Fibroblast of pulmonary artery (primary cell): ENCODE measurements around the gene BRME1.
A peak's percentile ranks its signal among the peaks of the same experiment; 100 is the strongest.
"Not testable (repeated sequence)": the region's sequence is repeated elsewhere in the genome, so short reads cannot be mapped to it uniquely, and the experiment has no call there.

Source experiments
- DNase-seq: peaks from one replicate; pipeline ENCODE4 v3.0.0-alpha.2; 2010; ENCODE audit warnings: low read depth
- H3K4me3 ChIP-seq: replicated peaks from 2 replicates; pipeline ENCODE4 v1.5.1; 2011; ENCODE audit warnings: low read depth, mild to moderate bottlenecking, control low read depth, low read length, moderate library complexity
- TF ChIP-seq, protein P1 (sequence below): IDR thresholded peaks from 2 replicates; pipeline ENCODE4 v1.5.1; 2011; ENCODE audit warnings: mild to moderate bottlenecking, control low read depth, low read length, inconsistent platforms; ENCODE audit errors: missing control alignments

The BRME1 gene

DNA sequence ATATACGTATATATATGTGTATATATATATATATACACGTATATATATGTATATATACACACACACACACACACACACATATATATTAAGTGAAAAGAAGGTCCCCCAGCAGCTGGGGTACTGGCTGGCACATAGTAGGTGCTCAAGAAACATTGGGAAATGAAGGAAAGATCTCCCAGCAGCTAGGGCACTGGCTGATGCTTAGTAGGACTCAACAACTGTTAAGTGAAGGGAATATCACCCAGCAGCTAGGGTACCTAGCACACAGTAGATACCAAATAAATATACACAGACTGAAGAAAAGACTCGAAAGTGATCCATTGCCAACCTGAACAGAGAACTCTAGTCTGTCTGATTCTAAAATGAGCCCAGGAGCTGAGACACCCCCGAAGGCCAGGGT is 20.1 kb upstream of the BRME1 start:
- TF ChIP-seq, protein P1, sequence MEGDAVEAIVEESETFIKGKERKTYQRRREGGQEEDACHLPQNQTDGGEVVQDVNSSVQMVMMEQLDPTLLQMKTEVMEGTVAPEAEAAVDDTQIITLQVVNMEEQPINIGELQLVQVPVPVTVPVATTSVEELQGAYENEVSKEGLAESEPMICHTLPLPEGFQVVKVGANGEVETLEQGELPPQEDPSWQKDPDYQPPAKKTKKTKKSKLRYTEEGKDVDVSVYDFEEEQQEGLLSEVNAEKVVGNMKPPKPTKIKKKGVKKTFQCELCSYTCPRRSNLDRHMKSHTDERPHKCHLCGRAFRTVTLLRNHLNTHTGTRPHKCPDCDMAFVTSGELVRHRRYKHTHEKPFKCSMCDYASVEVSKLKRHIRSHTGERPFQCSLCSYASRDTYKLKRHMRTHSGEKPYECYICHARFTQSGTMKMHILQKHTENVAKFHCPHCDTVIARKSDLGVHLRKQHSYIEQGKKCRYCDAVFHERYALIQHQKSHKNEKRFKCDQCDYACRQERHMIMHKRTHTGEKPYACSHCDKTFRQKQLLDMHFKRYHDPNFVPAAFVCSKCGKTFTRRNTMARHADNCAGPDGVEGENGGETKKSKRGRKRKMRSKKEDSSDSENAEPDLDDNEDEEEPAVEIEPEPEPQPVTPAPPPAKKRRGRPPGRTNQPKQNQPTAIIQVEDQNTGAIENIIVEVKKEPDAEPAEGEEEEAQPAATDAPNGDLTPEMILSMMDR, result no peak
- no peak overlapping the region for H3K4me3 ChIP-seq
- DNase-seq, result no peak

DNA sequence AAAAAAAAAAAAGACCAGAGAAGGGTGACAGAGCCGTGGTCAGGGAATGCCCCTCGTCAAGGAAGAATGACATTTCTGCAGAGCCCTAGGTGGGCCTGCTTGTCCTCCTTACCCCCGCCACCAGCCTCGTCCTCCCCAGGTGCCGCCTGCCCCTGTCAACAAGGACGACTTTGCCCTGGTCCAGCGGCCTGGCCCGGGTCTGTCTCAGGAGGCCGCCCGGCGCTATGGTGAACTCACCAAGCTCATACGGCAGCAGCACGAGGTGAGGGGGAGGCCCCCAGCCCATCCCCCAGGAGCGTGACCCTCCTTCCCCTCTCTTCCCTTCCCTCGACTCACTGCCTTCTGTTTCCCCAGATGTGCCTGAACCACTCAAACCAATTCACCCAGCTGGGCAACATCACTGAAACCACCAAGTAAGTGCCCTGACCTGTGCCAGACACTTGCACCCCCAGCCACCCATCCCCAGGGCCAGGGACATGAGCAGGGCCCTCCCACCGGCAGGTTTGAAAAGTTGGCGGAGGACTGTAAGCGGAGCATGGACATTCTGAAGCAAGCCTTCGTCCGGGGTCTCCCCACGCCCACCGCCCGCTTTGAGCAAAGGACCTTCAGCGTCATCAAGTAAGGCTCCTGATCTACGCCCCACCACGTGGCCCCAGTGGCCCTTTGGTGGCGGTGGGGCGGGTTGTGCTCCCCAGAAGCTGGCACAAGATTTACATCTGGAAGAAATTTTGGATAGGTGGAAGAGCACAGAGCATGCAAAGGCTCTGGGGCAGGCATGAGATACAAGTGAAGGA is 17.5 kb upstream of the BRME1 start:
- TF ChIP-seq, protein P1, result no peak
- no peak overlapping the region for H3K4me3 ChIP-seq
- no peak for DNase-seq

DNA sequence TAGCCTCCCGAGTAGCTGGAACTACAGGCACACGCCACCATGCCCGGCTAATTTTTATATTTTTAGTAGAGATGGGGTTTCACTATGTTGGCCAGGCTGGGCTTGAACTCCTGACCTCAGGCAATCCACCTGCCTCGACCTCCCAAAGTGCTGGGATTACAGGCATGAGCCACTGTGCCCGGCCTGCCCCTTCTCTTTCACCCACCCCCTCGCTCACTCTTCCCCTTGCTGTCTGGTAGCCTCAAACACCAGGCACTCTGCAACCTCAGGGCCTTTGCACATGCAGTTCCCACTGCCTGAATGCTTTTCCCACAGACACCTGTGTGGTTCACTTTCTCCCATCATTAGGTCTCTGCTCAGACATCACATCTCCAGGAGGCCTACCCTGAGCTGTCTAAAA is 16.2 kb upstream of the BRME1 start:
- H3K4me3 ChIP-seq, DNase-seq: not testable (repeated sequence)

DNA sequence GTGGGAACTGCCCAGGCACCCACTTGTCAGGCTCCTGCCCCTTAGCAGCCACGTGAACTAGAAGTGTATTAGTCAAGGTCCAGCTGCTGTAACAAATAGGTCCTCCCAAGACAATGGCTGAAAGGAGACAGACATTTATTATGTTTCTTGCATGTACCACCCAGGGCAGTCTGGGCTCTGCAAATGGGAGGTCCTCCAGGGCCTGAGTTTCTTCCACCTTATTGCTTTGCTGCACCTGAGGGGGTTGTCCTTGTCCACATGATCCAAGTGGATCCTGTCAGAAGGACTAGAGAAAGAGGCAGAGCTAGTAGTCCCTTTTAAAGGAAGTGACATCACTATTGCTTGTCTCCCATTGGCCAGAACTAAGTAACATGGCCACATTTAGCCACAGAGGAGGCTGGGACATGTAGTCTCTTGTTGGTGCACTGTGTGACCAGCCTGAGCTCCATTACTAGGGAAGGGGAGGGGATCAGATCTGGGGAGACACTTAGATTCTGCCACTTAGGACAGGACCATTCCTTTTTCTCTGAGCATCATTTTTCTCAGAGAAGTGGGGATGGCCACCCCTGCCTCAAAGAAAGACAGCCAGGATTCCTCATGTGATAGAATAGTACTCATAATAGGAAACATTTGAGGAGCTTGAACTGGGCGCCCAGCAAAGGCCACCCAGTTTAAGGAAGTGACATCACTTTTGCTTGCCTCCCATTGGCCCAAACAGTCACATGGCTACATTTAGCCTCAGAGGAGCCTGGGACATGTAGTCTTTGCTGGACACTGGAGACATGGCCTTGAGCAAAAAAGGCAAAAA is 15.2 kb upstream of the BRME1 start:
- TF ChIP-seq, protein P1, result no peak
- no peak overlapping the region for H3K4me3 ChIP-seq
- DNase-seq, result peak; percentile 52

DNA sequence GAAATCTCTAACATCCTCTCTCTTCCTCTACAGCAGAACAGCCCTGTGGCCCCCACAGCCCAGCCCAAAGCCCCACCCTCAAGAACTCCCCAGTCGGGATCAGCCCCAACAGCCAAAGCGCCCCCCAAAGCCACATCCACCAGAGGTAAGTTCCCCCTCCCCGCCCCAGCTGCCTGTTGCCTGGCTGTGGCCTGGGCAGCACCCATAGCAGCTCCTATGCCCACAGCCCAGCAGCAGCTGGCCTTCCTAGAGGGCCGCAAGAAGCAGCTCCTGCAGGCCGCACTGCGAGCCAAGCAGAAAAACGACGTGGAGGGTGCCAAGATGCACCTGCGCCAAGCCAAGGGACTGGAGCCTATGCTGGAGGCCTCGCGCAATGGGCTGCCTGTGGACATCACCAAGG is 14.6 kb upstream of the BRME1 start:
- DNase-seq, result no peak
- TF ChIP-seq, protein P1, result no peak
- H3K4me3 ChIP-seq, result no peak overlapping the region

DNA sequence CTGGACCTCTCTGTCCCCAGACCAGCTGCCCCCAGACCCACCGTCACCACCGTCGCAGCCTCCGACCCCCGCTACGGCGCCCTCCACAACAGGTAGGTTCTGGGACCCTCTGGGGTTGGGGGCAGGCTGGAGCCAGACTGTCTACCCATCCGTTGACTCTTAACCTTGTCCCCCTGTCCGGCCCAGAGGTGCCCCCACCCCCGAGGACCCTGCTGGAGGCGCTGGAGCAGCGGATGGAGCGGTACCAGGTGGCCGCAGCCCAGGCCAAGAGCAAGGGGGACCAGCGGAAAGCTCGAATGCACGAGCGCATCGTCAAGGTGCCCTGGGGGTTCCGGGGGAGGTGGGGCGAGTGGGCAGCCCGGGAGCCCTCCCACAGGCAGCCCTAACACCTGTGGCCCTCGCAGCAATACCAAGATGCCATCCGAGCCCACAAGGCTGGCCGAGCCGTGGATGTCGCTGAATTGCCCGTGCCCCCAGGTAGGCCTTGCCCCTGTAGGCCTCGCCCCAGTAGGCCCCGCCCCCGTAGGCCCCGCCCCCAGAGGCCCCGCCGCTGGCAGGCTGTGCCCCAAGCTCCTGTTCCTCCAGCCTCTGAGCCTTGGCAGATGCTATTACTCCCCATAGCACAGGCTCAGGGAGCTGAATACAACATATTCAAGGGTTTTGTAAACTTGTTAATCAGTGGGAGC is 13.0 kb upstream of the BRME1 start:
- no peak for DNase-seq
- TF ChIP-seq, protein P1, result no peak
- no peak overlapping the region for H3K4me3 ChIP-seq

DNA sequence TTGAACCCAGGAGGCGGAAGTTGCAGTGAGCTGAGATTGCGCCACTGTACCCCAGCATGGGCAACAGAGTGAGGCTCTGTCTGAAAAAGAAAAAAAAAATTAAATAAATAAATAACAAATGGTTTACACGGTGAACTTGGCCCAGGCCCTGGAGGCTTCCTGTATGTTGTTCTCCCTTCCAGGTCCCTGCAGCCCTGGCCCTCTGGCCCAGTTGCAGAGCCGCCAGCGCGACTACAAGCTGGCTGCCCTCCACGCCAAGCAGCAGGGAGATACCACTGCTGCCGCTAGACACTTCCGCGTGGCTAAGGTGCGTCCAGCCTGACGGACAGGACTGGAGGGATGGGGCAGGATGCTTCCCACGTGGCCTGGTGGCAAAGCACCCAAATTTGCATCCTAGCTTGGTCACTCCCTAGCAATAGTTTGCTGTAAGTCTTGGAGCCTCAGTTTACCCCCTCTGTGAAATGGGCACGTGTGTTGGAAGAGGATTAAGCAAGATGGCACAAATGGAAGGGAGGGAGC is 12.0 kb upstream of the BRME1 start:
- TF ChIP-seq, protein P1, result no peak
- DNase-seq, result no peak
- H3K4me3 ChIP-seq, result no peak overlapping the region
